Testis (tissue), 3 donors: ENCODE measurements around the gene FDPS. TPM values are rescaled to one million over a fixed set of nuclear protein-coding genes. Genes with fewer than 3 reads are reported as not detected.
A peak's percentile ranks its signal among the peaks of the same experiment; 100 is the strongest.

Experiments
- DNase-seq: peaks from one replicate; pipeline ENCODE4 v3.0.0-alpha.2; 2019
- H3K27ac ChIP-seq, 2 donors: fragments of 200-600 bp; sonication (generic); one replicate each; pipeline ENCODE4 v1.5.1; 2019
- H3K27me3 ChIP-seq: fragments of 200-600 bp; sonication (generic); one replicate; pipeline ENCODE4 v1.5.1; 2019
- H3K36me3 ChIP-seq: fragments of 200-600 bp; sonication (generic); one replicate; pipeline ENCODE4 v1.5.1; 2017; ENCODE audit warnings: low read depth; ENCODE audit errors: missing control alignments
- H3K4me1 ChIP-seq: fragments of 200-600 bp; sonication (generic); one replicate; pipeline ENCODE4 v1.5.1; 2019
- H3K4me3 ChIP-seq, 2 donors: fragments of 200-600 bp; sonication (generic); one replicate each; pipeline ENCODE4 v1.5.1; 2017 to 2019
- H3K9me3 ChIP-seq: fragments of 200-600 bp; sonication (generic); one replicate; pipeline ENCODE4 v1.5.1; 2017
- POLR2A ChIP-seq: fragments of 450-650 bp; IDR thresholded peaks from one replicate; pipeline ENCODE4 v1.6.1; 2017; ENCODE audit warnings: antibody characterized with exemption, mild to moderate bottlenecking, moderate library complexity
- WGBS, 2 donors: methylation state at CpG; one replicate each; pipeline ENCODE4 v1.1.5; 2018; 5-methylcytosine and 5-hydroxymethylcytosine counted together
- intact Hi-C: fragments of 100-400 bp; cut with DNase I; formaldehyde crosslinking; loops from one replicate; pipeline ENCODE4 v1.15.1; 2023; ENCODE audit warnings: low total_unique reads
- polyA plus RNA-seq: library from polyadenylated mRNA; stranded (reverse); fragments of 350-450 nt; fragmentation: Illumina TruSeq; extraction: RNeasy Lipid Tissue Mini Kit (QIAGEN cat#74804); gene quantifications from one replicate; pipeline ENCODE4 v1.2.3, GENCODE V29; 2014; ENCODE audit warnings: low read depth, low replicate concordance; ENCODE audit not compliant: insufficient read depth
- total RNA-seq, 2 donors: library from RNA; depleted of rRNA; stranded (reverse); fragments of >200 nt; gene quantifications; one replicate each; pipeline ENCODE4 v1.2.3, GENCODE V29; 2016
- TF ChIP-seq, protein P1 (sequence below), 3 experiments: fragments of 450-650 bp in 2 of 3; fragments of 200-600 bp in 1 of 3; sonication (generic) in 1 of 3; IDR thresholded peaks; one replicate each; pipeline ENCODE4 v1.5.1; 2016 to 2019; ENCODE audit warnings: antibody characterized with exemption in 3 of 3, mild to moderate bottlenecking in 2 of 3, moderate library complexity in 1 of 3

FDPS gene
- total and polyA plus RNA-seq, 3 donors from 2014 or later = 51.6 to 127 (median 81.6) TPM

DNA sequence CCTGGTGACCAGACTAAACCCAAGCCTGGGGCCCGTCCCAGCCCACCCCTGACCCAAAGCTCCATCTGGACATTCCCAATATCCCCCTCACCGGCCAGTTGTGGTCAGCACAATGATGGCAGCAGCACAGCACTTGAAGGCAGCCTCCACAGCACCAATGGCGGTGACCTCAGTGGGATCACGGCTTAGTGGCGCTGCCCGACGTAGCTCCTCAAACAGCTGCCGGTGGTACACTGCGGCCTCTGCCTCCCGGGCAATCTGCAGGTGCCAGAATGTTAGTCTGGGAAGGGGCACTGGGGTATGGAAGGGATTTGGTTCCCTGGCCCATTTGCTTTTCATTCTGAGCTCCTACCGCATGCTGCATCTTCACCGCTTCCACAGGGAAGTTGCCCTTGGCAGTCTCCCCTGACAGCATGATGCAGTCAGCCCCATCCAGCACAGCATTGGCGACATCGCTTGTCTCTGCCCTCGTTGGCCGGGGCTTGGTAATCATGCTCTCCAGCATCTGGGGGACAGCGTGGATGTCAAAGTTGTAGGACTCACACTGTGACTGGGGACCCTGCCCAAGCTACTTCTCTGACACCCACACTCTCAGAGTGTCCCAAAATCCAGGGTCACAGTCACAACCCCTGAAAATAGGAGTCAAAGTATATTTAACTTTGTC, 15.4 kb upstream of the FDPS start:
- WGBS, 2 donors = 89 to 91% methylated on average over 16 to 17 of the region's 17 CpGs
- TF ChIP-seq, protein P1, sequence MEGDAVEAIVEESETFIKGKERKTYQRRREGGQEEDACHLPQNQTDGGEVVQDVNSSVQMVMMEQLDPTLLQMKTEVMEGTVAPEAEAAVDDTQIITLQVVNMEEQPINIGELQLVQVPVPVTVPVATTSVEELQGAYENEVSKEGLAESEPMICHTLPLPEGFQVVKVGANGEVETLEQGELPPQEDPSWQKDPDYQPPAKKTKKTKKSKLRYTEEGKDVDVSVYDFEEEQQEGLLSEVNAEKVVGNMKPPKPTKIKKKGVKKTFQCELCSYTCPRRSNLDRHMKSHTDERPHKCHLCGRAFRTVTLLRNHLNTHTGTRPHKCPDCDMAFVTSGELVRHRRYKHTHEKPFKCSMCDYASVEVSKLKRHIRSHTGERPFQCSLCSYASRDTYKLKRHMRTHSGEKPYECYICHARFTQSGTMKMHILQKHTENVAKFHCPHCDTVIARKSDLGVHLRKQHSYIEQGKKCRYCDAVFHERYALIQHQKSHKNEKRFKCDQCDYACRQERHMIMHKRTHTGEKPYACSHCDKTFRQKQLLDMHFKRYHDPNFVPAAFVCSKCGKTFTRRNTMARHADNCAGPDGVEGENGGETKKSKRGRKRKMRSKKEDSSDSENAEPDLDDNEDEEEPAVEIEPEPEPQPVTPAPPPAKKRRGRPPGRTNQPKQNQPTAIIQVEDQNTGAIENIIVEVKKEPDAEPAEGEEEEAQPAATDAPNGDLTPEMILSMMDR (IDR thresholded peaks at IDR 0.05) = no peak
- TF ChIP-seq POLR2A = no peak

DNA sequence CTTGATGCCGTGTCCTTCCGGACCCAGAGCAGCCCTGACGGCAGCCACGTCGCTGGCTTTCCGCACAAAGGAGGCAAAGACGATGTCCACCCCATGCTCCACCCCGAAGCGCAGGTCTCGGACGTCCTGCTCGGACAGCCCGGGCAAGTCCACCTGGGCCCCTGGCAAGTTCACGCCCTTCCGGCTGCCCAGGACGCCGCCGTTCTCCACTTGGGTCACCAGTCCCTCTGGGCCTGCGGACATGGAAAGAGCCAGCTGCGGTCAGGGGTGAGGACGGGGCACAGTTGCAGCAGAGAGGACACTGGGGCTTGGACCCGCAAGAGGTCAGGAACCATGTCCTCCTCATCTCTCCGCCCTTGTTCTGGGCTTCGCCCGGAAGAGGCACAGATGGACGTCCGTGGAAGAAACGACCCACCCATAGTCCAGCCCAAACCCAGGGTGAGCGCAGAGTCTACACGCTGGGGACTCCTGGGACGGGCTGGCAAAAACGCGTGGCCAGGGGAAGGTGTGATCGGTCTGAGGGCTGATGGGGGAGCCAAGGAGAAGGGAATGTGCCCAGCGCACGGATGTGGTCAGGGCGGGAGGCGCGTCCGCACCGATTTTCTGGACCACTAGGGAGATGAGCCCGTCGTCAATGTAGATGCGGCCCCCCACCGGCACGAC, 14.0 kb upstream of the FDPS start:
- Histone ChIP-seq H3K9me3 (no peaks in the 10 kb centered on the region), H3K36me3 (no peaks in the 10 kb centered on the region), H3K27ac (no peak overlapping the region), H3K4me3 (peak overlapping the region; percentile 5 to 9), H3K27me3 (no peaks in the 10 kb centered on the region), H3K4me1 (no peaks in the 10 kb centered on the region)
- intact Hi-C loops = no loop called here
- 3 to 17% methylated on average over 14 to 42 of the region's 46 CpGs for WGBS, 2 donors
- TF ChIP-seq POLR2A = no peak
- TF ChIP-seq, protein P1 (IDR thresholded peaks at IDR 0.05) = no peak
- DNase-seq = no peak

More for the DNA sequence above, 15.4 kb upstream of the FDPS start:
- no peak for DNase-seq
- H3K27me3 ChIP-seq = no peaks in the 10 kb centered on the region
- H3K36me3 ChIP-seq = no peaks in the 10 kb centered on the region
- no peak overlapping the region for H3K27ac ChIP-seq
- no peaks in the 10 kb centered on the region for H3K4me1 ChIP-seq
- intact Hi-C loops = no loop called here
- H3K9me3 ChIP-seq = no peaks in the 10 kb centered on the region
- no peak overlapping the region for H3K4me3 ChIP-seq

- DNase-seq = no peak
- peak overlapping the region; percentile 5 to 9 for H3K4me3 ChIP-seq
- no peak overlapping the region for H3K27ac ChIP-seq
- intact Hi-C loops = no loop called here
- H3K27me3 ChIP-seq = no peaks in the 10 kb centered on the region
- H3K9me3 ChIP-seq = no peaks in the 10 kb centered on the region
- no peaks in the 10 kb centered on the region for H3K36me3 ChIP-seq
- WGBS, 2 donors = 9 to 11% methylated on average over 14 to 44 of the region's 47 CpGs
- no peak for TF ChIP-seq POLR2A
- TF ChIP-seq, protein P1 (IDR thresholded peaks at IDR 0.05) = no peak
- H3K4me1 ChIP-seq = no peaks in the 10 kb centered on the region
Observed at GRCh38 chr1:155295183-155295941, 13.3 kb upstream of the FDPS start.

GRCh38 chr1:155295942-155296267, 12.8 kb upstream of the FDPS start:
- H3K27me3 ChIP-seq = no peaks in the 10 kb centered on the region
- TF ChIP-seq, protein P1 (IDR thresholded peaks at IDR 0.05) = no peak
- TF ChIP-seq POLR2A = no peak
- H3K4me3 ChIP-seq = no peak overlapping the region
- 68 to 80% methylated on average over 6 to 7 of the region's 7 CpGs for WGBS, 2 donors
- no peak for DNase-seq
- no peak overlapping the region for H3K27ac ChIP-seq
- no peaks in the 10 kb centered on the region for H3K9me3 ChIP-seq
- no peaks in the 10 kb centered on the region for H3K4me1 ChIP-seq
- intact Hi-C loops = no loop called here
- H3K36me3 ChIP-seq = no peaks in the 10 kb centered on the region
